ELR (cell line): ENCODE measurements around the gene ZNF621.

Experiments used
- DNase-seq: peaks from one replicate; pipeline ENCODE4 v3.0.0-alpha.2; 2015; ENCODE audit warnings: low read depth

ZNF621 gene

GRCh38 chr3:40524568-40525285 lies at the start of gene ZNF621:
Gene ZNF621 (plus strand): TSS chr3:40524960. CDS start chr3:40525841, 881 bp downstream.
- DNase-seq, result peak; percentile 86

- peak; percentile 79 for DNase-seq
Observed at GRCh38 chr3:40476478-40477470, 48.0 kb upstream of the ZNF621 start, which contains the start of gene ZNF619. Gene ZNF619 (plus strand): TSS chr3:40477122. CDS start chr3:40477980, 858 bp downstream.

GRCh38 chr3:40477666-40478065 lies 47.1 kb upstream of the ZNF621 start:
- DNase-seq, result peak; percentile 15

- no peak for DNase-seq
Observed at GRCh38 chr3:40487172-40487571, 37.6 kb upstream of the ZNF621 start.

- DNase-seq, result no peak
Observed at GRCh38 chr3:40490916-40491315, 33.8 kb upstream of the ZNF621 start.

- no peak for DNase-seq
Observed at GRCh38 chr3:40494698-40495097, 30.1 kb upstream of the ZNF621 start.

- no peak for DNase-seq
Observed at GRCh38 chr3:40497288-40497687, 27.5 kb upstream of the ZNF621 start.

GRCh38 chr3:40499952-40500351 lies 24.8 kb upstream of the ZNF621 start:
- no peak for DNase-seq

GRCh38 chr3:40502034-40502433 lies 22.7 kb upstream of the ZNF621 start:
- DNase-seq, result no peak

- peak; percentile 98 for DNase-seq
Observed at GRCh38 chr3:40504636-40505430, 19.9 kb upstream of the ZNF621 start.

- peak; percentile 79 for DNase-seq
Observed at GRCh38 chr3:40505599-40506462, 18.9 kb upstream of the ZNF621 start, which contains the start of gene ZNF620. Gene ZNF620 (plus strand): TSS chr3:40506039. CDS start chr3:40506353, 314 bp downstream.

GRCh38 chr3:40511031-40511718 lies 13.6 kb upstream of the ZNF621 start:
- no peak for DNase-seq

- peak; percentile 18 for DNase-seq
Observed at GRCh38 chr3:40516201-40516600, 8.6 kb upstream of the ZNF621 start.

- DNase-seq, result no peak
Observed at GRCh38 chr3:40518067-40518466, 6.7 kb upstream of the ZNF621 start.

GRCh38 chr3:40518848-40519247 lies 5.9 kb upstream of the ZNF621 start:
- DNase-seq, result no peak

GRCh38 chr3:40521254-40521653 lies 3.5 kb upstream of the ZNF621 start:
- DNase-seq, result no peak

GRCh38 chr3:40523781-40524180 lies 979 bp upstream of the ZNF621 start:
- no peak for DNase-seq

- no peak for DNase-seq
Observed at GRCh38 chr3:40524222-40524567, 565 bp upstream of the ZNF621 start.

GRCh38 chr3:40528426-40528825 lies 3.7 kb downstream of the ZNF621 start:
- no peak for DNase-seq

GRCh38 chr3:40532252-40532651 lies 7.5 kb downstream of the ZNF621 start:
- DNase-seq, result peak; percentile 8
